Measurements from ENCODE around the gene MTFR2. TPM values are rescaled to one million over a fixed set of nuclear protein-coding genes. Genes with fewer than 3 reads are reported as not detected.

MTFR2 gene
- total RNA-seq, 4 donors from 2014 or later, result 2.3 to 4.7 (median 2.6) TPM

DNA sequence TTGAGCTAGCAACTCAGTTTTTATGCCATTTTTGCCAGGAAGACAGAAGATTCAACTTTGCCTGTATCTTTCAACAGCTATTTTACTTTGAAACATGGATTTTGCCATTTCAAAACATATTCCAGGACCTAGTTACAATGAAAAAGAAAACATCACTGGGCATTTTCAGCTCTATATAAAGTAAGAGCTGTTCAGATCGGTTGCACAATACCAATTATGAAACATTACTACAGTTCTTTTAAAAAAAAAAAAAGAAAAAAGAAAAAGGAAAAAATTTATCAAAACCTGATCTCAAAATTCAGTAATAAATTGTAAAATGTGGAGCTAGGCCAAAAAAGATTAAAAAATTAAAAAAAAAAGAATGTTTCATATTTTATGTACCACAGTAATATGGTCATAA lies 24.0 kb upstream of the MTFR2 start:
- H3K27ac ChIP-seq, result no peak overlapping the region
- H3K4me3 ChIP-seq, result no peak overlapping the region
- TF ChIP-seq, protein P1, sequence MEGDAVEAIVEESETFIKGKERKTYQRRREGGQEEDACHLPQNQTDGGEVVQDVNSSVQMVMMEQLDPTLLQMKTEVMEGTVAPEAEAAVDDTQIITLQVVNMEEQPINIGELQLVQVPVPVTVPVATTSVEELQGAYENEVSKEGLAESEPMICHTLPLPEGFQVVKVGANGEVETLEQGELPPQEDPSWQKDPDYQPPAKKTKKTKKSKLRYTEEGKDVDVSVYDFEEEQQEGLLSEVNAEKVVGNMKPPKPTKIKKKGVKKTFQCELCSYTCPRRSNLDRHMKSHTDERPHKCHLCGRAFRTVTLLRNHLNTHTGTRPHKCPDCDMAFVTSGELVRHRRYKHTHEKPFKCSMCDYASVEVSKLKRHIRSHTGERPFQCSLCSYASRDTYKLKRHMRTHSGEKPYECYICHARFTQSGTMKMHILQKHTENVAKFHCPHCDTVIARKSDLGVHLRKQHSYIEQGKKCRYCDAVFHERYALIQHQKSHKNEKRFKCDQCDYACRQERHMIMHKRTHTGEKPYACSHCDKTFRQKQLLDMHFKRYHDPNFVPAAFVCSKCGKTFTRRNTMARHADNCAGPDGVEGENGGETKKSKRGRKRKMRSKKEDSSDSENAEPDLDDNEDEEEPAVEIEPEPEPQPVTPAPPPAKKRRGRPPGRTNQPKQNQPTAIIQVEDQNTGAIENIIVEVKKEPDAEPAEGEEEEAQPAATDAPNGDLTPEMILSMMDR (IDR thresholded peaks at IDR 0.05), result no peak
- TF ChIP-seq POLR2A (IDR thresholded peaks at IDR 0.05), result no peak
- peaks cover 0 to 13% (median 0%) of the 10 kb centered on the region in 3 donors for H3K4me1 ChIP-seq
- no peaks in the 10 kb centered on the region for H3K9me3 ChIP-seq
- H3K36me3 ChIP-seq, result peaks cover 0 to 96% (median 27%) of the 10 kb centered on the region in 3 donors
- WGBS, 2 donors, result 52 to 67% methylated on average over 1 of the region's 1 CpG
- DNase-seq, result no peak
- no peaks in the 10 kb centered on the region for H3K27me3 ChIP-seq
- intact Hi-C loops (cut with DNase I), result no loop called here

DNA sequence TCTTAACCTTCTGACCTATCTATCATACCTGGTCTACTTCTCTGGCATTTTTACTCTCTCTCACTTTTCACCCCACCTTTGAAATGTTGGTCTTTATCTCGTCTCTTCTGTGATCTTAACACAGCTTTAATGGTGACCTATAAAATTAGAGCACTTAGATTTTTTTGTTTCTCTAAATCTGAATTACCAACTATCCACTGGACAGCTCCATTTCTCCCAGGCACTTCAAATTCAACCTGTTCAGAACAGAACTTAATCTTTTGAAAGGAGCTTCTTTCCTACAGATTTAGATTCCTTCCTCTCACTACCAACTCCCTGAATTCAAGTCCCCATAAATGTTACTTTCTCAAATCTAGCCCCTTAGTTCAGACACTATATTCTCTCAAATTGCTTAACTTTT lies 15.0 kb upstream of the MTFR2 start:
- intact Hi-C loops (cut with DNase I), result no loop called here

DNA sequence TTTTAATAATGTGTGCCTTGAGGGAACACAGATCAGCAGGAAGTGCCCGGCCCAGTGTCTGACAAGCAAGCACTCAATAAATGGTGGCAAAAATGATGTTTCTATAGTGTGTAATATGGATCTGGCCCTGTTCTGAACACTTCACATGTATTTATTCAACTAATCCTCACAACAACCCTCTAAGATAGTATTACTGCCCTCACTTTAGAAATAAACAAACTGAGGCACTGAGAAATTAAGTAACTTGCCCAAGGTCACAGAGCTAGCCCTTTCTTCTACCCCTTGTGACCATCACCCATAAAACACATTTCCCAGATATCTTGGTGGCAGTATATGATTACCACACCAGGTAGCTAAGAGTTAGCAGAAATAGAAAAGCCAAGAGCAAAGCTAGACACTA lies 12.8 kb upstream of the MTFR2 start:
- intact Hi-C loops (cut with DNase I), result no loop called here
- no peak overlapping the region for H3K4me3 ChIP-seq
- TF ChIP-seq, protein P1 (IDR thresholded peaks at IDR 0.05), result no peak
- no peak for TF ChIP-seq POLR2A (IDR thresholded peaks at IDR 0.05)
- 75 to 79% methylated on average over 1 of the region's 1 CpG for WGBS, 2 donors
- H3K36me3 ChIP-seq, result peaks cover 0 to 100% (median 16%) of the 10 kb centered on the region in 3 donors
- H3K9me3 ChIP-seq, result no peaks in the 10 kb centered on the region
- H3K27me3 ChIP-seq, result no peaks in the 10 kb centered on the region
- DNase-seq, result no peak
- no peak overlapping the region for H3K27ac ChIP-seq
- no peaks in the 10 kb centered on the region for H3K4me1 ChIP-seq

More for the DNA sequence above, 15.0 kb upstream of the MTFR2 start:
- Histone ChIP-seq H3K27ac (no peak overlapping the region), H3K9me3 (no peaks in the 10 kb centered on the region), H3K4me1 (no peaks in the 10 kb centered on the region), H3K4me3 (no peak overlapping the region), H3K27me3 (no peaks in the 10 kb centered on the region), H3K36me3 (peaks cover 0 to 100% (median 27%) of the 10 kb centered on the region in 3 donors)
- WGBS, 2 donors, result 86 to 94% methylated on average over 1 of the region's 1 CpG
- no peak for DNase-seq
- no peak for TF ChIP-seq POLR2A (IDR thresholded peaks at IDR 0.05)
- TF ChIP-seq, protein P1 (IDR thresholded peaks at IDR 0.05), result no peak

DNA sequence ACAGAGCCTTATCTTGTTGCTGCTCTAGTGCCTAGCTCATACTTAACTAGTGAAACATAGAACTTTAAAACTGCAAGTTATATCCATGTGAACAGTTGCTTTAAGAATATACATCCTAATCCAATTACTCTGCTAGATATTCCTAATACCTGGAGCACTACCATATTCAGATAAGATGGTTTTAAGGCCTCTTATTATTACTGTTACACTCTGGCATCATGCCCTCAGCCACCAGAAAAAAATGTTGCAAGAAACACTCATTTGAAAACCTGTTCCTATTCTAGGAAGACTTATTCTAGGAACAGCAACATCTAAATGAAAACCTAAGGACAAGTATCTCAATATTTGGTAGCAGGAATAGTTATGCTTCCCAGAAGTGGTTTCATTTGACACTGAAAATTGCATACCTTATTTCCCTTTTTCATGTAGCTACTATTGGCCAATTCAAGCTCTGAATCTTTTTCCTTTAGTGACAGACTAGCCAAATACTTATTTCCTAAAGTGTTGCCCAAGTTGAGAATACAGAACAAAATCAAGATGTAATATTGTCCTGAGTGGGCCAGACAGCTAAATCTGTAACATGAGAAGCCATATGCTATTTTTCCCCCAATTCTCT lies 4.8 kb upstream of the MTFR2 start:
- Histone ChIP-seq H3K36me3 (peaks cover 0 to 46% (median 4%) of the 10 kb centered on the region in 3 donors), H3K4me1 (peaks cover under 1 to 15% (median 6%) of the 10 kb centered on the region in 3 donors), H3K27me3 (no peaks in the 10 kb centered on the region), H3K9me3 (no peaks in the 10 kb centered on the region), H3K4me3 (no peak overlapping the region), H3K27ac (no peak overlapping the region)
- TF ChIP-seq, protein P1 (IDR thresholded peaks at IDR 0.05), result no peak
- TF ChIP-seq POLR2A (IDR thresholded peaks at IDR 0.05), result no peak
- no peak for DNase-seq
- intact Hi-C loops (cut with DNase I), result no loop called here

DNA sequence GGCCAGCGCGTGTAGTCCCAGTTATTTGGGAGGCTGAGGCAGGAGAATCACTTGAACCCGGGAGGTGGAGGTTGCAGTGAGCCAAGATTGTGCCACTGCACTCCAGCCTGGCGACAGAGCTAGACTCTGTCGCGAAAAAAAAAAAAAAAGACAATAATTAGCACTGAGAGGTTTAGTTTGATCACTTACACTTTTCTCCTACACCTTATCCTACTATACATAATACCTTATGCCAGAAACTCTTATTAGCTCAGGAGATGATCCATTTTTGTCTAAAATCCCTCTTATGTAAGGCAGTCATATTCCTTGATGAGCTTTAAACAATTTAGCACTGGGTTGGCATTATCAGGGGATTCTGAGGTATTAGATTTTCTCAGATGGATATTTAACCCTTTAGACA lies 3.6 kb upstream of the MTFR2 start:
- DNase-seq, result no peak
- H3K27me3 ChIP-seq, result no peaks in the 10 kb centered on the region
- peaks cover 0 to 34% (median 4%) of the 10 kb centered on the region in 3 donors for H3K36me3 ChIP-seq
- TF ChIP-seq POLR2A (IDR thresholded peaks at IDR 0.05), result no peak
- TF ChIP-seq, protein P1 (IDR thresholded peaks at IDR 0.05), result no peak
- intact Hi-C loops (cut with DNase I), result no loop called here
- no peaks in the 10 kb centered on the region for H3K9me3 ChIP-seq
- 75 to 77% methylated on average over 6 of the region's 6 CpGs for WGBS, 2 donors
- no peak overlapping the region for H3K4me3 ChIP-seq
- H3K27ac ChIP-seq, result no peak overlapping the region
- peaks cover 6 to 25% (median 9%) of the 10 kb centered on the region in 3 donors for H3K4me1 ChIP-seq
